GM12864 (cell line): ENCODE measurements around the gene AQP7.

ENCODE experiments used
- DNase-seq: peaks from one replicate; pipeline ENCODE4 v3.0.0-alpha.2; 2011; ENCODE audit warnings: low read depth
- H3K4me3 ChIP-seq: 2 replicates; pipeline ENCODE4 v1.5.1; 2011; ENCODE audit warnings: mild to moderate bottlenecking, low read depth, low read length, control low read depth
- TF ChIP-seq, protein P1 (sequence below): IDR thresholded peaks from 2 replicates; pipeline ENCODE4 v1.5.1; 2011; ENCODE audit warnings: low read depth, mild to moderate bottlenecking, moderate library complexity, low read length, control low read depth, inconsistent platforms; ENCODE audit errors: missing control alignments

AQP7 gene

DNA sequence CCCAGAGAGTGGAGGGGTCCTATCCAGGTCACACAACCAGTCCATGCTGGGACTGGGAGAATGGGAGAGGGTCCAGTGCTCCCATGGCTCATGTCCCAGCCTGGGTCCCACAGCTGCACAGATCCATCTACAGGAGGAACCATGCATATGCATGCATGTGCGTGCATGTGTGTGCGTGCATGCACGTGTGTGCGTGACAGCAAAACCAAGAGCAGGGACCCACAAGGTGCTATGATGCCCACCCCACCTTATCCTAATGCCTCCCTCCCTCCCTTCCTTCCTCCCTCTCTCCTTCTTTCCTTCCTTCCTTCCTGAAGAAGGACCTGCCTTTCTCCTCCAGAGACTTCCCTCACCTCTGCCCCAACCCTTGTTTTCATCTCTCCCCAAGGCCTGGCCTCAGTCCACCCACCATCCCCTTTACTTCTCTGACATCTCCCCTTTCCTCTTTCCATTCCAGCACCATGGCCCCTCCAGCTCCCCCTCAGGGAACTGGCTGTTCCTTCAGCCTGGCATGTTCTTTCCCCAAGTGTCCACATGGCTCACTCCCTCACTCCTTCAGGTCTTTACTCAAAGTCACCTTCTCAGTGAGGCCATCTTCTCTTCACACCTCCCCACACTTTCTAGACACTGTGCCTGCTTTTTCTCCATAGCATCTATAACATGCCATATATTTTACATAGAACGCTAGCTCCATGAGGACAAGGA is 21.8 kb downstream of the AQP7 start:
- H3K4me3 ChIP-seq: no peak overlapping the region
- no peak for DNase-seq
- TF ChIP-seq, protein P1, sequence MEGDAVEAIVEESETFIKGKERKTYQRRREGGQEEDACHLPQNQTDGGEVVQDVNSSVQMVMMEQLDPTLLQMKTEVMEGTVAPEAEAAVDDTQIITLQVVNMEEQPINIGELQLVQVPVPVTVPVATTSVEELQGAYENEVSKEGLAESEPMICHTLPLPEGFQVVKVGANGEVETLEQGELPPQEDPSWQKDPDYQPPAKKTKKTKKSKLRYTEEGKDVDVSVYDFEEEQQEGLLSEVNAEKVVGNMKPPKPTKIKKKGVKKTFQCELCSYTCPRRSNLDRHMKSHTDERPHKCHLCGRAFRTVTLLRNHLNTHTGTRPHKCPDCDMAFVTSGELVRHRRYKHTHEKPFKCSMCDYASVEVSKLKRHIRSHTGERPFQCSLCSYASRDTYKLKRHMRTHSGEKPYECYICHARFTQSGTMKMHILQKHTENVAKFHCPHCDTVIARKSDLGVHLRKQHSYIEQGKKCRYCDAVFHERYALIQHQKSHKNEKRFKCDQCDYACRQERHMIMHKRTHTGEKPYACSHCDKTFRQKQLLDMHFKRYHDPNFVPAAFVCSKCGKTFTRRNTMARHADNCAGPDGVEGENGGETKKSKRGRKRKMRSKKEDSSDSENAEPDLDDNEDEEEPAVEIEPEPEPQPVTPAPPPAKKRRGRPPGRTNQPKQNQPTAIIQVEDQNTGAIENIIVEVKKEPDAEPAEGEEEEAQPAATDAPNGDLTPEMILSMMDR: peak; percentile 19

DNA sequence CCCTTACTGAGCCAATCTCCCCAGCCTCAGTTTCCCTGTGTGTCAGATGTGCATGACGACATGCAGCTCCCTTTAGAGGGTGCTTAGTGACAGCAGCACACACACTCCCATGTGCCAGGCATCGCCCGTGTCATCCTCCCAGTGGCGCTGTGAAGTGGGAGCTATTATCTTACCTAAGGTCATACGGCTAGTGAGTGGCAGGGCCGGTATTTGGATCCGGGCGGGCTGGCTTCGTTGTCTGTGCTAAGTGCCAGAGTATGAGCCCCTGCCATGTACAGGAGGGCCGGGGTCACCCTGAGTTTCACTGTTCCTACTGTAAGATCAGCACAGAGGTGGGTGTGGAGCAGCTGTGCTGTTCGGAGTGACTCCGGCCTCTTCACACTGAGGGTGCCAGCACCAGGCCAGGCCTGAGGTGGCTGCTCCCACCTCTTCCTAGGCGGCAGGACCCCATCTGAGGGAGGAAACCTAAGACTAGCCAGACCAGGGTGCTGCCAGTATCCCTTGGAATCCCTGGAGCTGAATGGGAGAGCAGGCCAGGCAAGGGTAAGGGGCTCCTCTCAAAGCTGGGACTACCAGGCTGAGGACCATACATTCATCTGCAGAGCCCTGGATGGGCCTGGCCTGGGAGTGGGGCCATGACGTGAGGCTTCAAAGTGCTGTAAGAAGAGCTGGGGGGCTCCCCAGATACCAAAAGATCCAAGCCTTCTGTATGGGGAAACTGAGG is 22.5 kb downstream of the AQP7 start:
- TF ChIP-seq, protein P1: no peak
- H3K4me3 ChIP-seq: no peak overlapping the region
- DNase-seq: no peak

DNA sequence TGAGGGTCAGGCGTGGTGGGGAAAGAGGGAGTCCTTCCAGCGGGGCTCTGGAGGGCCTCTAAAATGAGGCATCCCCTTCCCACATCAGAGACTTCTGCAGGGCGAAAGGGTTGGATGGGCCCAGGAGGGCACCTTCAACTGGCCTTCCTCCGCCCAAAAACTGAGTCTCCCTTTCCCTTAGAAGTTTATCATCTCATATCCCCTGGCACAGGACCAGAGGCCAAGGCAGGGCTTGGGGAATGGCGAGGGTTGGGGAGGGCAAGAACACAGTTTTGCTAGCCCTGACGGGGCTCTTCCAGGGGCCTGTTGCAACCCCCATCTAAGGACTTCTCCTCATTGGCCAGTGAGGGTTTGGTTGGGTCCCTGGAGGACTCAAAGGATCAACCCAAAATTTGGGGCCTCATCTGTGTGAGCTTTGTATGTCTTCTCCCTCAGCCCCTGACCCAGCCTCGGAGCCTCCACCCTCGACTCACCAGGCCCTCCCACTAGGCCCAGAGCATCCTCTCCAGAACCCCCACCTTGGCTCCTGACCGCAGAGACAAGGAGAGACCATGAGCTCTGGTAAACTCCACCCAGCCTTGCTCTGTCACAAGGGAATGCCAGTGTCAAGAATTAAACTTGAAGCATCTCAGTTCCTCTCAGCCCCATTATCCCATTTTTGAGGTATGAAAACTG is 24.1 kb downstream of the AQP7 start:
- no peak for DNase-seq
- TF ChIP-seq, protein P1: no peak
- H3K4me3 ChIP-seq: no peak overlapping the region

DNA sequence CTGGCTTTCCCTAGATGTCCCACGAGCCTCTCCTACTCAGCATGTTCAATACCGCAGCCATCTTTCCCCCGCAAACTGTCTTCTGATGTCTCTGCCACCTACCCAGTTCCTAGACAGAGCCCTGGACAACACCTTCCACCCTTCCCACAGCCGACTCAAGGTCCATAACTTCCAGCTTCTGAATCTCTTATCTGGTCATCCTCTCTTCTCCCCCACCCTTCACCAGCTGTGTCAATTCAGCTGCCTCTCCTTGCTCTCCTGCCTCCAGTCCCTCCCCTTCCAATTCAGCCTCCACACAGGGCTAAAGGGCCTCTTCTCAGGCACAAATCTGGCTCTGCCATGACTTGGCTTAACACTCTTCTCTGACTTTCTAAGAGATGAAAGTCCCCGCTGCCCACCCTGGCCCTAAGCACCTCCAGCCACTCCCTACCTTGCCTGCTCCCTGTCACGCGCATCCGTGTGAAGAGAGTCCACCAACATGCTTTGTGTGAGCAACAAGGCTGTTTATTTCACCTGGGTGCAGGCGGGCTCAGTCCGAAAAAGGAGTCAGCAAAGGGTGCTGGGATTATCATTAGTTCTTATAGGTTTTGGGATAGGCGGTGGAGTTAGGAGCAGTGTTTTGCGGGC is 25.2 kb downstream of the AQP7 start:
- TF ChIP-seq, protein P1: no peak
- DNase-seq: no peak
- H3K4me3 ChIP-seq: no peak overlapping the region

DNA sequence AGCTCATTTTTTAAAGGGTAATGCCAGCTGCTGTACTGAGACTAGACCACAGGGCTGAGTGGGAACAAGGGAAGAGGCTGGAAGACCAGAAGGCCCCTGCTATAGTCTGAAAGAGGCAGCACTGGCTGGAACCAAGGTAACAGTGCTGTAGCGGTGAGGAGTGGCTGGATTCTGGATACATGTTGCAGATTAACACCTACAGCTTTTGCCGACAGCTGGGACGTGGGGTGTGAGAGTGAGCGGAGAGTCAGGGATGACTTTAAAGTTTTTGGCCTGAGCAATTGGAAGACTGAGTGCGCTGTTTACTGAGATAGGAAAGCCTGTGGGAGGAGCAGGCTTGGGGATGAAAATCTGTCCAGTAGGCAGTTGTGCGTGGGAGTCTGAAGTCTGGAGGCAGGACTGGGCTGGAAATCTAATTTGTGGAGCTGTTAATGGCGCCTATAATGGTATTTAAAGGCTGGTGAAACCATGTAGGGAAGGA is 26.5 kb downstream of the AQP7 start:
- DNase-seq: no peak
- TF ChIP-seq, protein P1: no peak
- no peak overlapping the region for H3K4me3 ChIP-seq

DNA sequence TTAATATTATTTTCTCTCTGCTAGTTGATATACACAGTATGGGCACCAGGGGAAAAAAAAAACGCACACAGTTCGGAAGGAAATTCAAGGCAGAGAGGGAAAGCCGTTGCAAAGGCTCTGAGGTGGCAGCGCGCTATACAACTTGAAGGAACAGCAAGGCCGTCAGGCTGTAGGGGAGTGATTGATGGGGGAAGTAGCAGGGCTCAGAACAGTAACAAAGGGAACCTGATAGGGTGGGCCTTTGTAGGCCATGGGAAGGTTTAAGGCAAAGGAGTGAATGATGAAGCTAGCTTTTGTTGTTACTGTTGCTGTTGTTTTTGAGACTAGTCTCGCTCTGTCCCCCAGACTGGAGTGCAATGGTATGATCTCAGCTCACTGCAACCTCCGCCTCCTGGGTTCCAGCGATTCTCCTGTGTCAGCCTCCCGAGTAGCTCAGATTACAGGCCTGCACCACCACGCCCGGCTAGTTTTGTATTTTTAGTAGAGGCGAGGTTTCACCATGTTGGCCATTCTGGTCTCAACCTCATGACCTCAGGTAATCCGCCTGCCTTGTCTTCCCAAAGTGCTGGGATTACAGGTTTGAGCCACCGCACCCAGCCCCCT is 27.0 kb downstream of the AQP7 start:
- H3K4me3 ChIP-seq: no peak overlapping the region
- TF ChIP-seq, protein P1: no peak
- no peak for DNase-seq
